Fibroblast of the aortic adventitia (primary cell): ENCODE results near the gene TCP11. TPM values are rescaled to one million over a fixed set of nuclear protein-coding genes. Genes with fewer than 3 reads are reported as not detected.

ENCODE experiments used
- DNase-seq: peaks from one replicate; pipeline ENCODE4 v3.0.0-alpha.2; 2010; ENCODE audit warnings: low read depth
- H3K4me3 ChIP-seq: 2 replicates; pipeline ENCODE4 v1.5.1; 2011; ENCODE audit warnings: low read depth, mild to moderate bottlenecking, control low read depth, low read length, moderate library complexity
- total RNA-seq: library from RNA; depleted of rRNA; stranded (reverse); fragments of >200 nt; gene quantifications from 2 replicates; pipeline ENCODE4 v1.2.3, GENCODE V29; 2012; ENCODE audit warnings: low replicate concordance
- TF ChIP-seq, protein P1 (sequence below): IDR thresholded peaks from 2 replicates; pipeline ENCODE4 v1.5.1; 2011; ENCODE audit warnings: mild to moderate bottlenecking, low read length, control low read depth, inconsistent platforms; ENCODE audit not compliant: insufficient read depth

Gene TCP11
- total RNA-seq, 1 donor: 0.36 TPM

GRCh38 chr6:35072698-35073055, 68.5 kb downstream of the TCP11 start:
- TF ChIP-seq, protein P1, sequence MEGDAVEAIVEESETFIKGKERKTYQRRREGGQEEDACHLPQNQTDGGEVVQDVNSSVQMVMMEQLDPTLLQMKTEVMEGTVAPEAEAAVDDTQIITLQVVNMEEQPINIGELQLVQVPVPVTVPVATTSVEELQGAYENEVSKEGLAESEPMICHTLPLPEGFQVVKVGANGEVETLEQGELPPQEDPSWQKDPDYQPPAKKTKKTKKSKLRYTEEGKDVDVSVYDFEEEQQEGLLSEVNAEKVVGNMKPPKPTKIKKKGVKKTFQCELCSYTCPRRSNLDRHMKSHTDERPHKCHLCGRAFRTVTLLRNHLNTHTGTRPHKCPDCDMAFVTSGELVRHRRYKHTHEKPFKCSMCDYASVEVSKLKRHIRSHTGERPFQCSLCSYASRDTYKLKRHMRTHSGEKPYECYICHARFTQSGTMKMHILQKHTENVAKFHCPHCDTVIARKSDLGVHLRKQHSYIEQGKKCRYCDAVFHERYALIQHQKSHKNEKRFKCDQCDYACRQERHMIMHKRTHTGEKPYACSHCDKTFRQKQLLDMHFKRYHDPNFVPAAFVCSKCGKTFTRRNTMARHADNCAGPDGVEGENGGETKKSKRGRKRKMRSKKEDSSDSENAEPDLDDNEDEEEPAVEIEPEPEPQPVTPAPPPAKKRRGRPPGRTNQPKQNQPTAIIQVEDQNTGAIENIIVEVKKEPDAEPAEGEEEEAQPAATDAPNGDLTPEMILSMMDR: no peak
- H3K4me3 ChIP-seq: no peak overlapping the region
- no peak for DNase-seq

DNA sequence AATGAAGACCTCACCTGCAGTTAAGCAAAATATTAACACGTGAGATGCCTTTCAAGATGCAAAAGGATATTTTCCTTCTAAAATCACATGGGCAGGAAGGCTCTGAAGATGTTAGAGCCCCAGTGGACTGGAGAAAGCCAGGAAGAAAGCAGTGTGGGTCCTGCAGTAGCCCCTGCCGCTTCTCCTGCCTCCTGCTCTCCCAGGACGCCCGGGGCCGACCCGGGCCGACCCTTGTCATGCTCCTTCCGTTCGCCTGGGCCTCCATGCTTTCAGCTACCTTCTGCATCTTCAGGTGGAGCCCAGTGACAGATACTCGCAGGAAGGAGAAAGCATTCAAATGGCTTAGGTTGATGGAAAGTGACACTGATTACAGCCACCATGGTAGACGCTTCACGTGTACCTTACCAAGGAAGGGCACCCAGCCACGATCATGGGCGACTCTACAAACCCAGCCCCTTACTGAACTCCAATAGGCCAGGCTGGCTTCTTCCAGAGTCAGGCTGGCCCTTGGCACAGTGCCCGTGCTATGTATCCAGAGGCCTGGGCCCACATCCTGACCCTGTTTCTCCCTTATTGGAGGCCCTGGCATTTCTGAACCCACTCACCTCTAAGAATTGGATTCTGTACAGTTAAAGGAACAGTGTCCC, 69.0 kb downstream of the TCP11 start:
- no peak for DNase-seq
- no peak overlapping the region for H3K4me3 ChIP-seq
- TF ChIP-seq, protein P1: no peak

- TF ChIP-seq, protein P1: no peak
- no peak for DNase-seq
- no peak overlapping the region for H3K4me3 ChIP-seq
Observed at GRCh38 chr6:35071347-35071994, 69.7 kb downstream of the TCP11 start.

DNA sequence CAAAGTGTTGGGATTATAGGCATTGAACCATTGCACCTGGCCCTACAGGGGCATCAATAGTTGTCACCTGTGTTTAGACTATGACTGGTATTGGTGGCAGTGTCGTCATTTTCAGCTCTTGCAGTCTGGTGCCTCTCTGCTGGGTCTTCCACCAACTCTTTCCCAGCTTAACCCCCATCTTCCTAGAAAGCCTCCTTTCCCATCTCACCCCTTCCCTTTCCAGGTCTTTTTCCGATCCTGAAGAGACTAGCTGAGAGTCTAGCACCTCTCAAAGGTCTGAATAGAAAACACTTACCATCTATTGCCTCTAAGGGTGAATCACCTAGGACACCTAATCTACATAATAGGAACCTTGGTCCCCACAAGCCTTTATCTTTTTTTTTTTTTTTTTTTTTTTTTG, 71.0 kb downstream of the TCP11 start:
- no peak for DNase-seq
- TF ChIP-seq, protein P1: no peak

GRCh38 chr6:35069262-35069661, 71.9 kb downstream of the TCP11 start:
- no peak overlapping the region for H3K4me3 ChIP-seq

More for the DNA sequence above, 71.0 kb downstream of the TCP11 start:
- no peak overlapping the region for H3K4me3 ChIP-seq

DNA sequence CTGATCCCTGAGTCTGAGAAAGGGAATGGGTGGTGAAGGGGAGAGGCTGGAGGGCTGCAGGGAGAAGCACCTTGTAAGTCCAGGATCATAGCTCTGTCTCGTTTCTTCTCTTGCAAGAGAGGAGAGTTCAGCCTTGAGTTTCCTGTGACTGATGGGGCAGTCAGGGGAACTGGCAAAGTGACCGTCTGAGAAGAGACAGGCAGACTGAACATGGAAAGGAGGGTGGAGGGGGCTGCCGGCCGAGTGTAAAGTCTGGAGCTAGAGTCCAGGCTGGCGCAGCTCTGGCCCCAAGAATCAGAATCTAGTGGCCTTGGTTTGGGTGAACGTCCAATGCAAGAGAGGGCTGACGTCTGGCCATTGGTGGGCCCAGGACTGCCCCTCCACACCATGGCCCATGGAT, 72.5 kb downstream of the TCP11 start:
- H3K4me3 ChIP-seq: no peak overlapping the region
- DNase-seq: no peak
- TF ChIP-seq, protein P1: no peak

More at GRCh38 chr6:35069262-35069661, 71.9 kb downstream of the TCP11 start:
- TF ChIP-seq, protein P1: no peak
- no peak for DNase-seq
